Measurements from ENCODE around the gene TTC23.

The TTC23 gene

DNA sequence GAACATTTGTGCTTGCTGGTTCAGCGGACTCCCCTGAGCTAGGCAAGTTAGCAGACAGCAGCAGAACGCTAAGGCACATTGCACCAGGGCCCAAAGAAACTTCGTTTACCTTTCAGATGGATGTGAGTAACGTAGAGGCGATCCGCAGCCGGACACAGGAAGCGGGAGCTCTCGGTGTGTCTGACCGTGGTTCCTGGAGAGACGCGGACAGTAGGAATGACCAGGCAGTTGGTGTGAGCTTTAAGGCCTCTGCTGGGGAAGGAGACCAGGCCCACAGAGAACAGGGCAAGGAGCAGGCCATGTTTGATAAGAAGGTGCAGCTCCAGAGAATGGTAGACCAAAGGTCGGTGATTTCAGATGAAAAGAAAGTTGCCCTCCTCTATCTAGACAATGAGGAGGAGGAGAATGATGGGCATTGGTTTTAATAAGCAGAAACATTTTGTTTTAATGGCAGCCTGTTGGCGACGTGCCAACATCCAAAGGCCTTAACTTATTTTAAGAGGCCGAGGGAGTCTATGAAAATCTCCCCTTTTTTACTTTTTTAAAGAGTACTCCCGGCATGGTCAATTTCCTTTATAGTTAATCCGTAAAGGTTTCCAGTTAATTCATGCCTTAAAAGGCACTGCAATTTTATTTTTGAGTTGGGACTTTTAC lies 116.6 kb downstream of the TTC23 start:
- no peak for DNase-seq

DNA sequence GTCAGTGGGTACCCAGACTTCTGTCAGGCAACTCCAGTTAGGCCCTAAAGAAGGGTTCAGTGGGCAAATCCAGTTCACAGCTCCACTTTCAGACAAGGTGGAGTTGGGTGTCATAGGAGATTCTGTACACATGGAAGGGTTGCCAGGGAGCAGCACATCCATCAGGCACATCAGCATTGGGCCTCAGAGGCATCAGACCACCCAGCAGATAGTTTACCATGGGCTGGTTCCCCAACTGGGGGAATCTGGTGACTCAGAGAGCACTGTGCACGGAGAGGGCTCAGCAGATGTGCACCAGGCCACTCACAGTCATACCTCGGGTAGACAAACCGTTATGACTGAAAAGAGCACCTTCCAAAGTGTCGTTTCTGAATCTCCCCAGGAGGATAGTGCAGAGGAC lies 117.3 kb downstream of the TTC23 start:
- DNase-seq = no peak

- no peak for DNase-seq
Observed at GRCh38 chr15:99131441-99132023, 117.8 kb downstream of the TTC23 start.

DNA sequence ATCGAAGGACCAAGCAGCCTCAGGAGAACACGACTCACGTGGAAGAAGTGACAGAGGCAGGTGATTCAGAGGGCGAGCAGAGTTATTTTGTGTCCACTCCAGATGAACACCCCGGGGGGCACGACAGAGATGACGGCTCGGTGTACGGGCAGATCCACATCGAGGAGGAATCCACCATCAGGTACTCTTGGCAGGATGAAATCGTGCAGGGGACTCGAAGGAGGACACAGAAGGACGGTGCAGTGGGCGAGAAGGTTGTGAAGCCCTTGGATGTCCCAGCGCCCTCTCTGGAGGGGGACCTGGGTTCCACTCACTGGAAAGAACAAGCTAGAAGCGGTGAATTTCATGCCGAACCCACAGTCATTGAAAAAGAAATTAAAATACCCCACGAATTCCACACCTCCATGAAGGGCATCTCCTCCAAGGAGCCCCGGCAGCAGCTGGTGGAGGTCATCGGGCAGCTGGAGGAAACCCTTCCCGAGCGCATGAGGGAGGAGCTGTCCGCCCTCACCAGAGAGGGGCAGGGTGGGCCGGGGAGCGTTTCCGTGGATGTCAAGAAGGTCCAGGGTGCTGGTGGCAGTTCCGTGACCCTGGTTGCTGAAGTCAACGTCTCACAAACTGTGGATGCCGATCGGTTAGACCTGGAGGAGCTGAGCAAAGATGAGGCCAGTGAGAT lies 118.5 kb downstream of the TTC23 start:
- DNase-seq = no peak

GRCh38 chr15:99130314-99130713 lies 119.1 kb downstream of the TTC23 start:
- no peak for DNase-seq

GRCh38 chr15:99129644-99130043 lies 119.7 kb downstream of the TTC23 start:
- DNase-seq = no peak

GRCh38 chr15:99128411-99128810 lies 121.0 kb downstream of the TTC23 start:
- no peak for DNase-seq

GRCh38 chr15:99127773-99128172 lies 121.6 kb downstream of the TTC23 start:
- no peak for DNase-seq

DNA sequence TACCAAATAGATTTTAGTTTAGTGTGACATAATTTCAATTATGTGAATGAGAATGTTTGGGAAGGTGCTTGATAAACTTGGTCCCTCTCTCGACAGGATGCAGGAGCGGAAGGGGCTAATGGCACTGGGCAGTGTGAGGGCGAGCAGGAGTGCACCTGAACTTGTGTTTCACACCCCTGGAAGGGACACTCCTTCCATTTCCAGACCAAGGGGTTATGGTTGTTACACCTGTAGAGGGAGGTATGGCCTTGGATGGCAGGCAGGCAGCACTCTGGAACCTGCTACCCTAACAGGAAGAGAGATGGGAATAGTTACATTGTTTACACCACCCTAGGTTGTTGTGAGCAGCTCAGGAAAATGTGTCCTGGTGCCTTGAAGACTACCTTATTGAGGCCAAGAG lies 122.5 kb downstream of the TTC23 start:
- DNase-seq = no peak

DNA sequence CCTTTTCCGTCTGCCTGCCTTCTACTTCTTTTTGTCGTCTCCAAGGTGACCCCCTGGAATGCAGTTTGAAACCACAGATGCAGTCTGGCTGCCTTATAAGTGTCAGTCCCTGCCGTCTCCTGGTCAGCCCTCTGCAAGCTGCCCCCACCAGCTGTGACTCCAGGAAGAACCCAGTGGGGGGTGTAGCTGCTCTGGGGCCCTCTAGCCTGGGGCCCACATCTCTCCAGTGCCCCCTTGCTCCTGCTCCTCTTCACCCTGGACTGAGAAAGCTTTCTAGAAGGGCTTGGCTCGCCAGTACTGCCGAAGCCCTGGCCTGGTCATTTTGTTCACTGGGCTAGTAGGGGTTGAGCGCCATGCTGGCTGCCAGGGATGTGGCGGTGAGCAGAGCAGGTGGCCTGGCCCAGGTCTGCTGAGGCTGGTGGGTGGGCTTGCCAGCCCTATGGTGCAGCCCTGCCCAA lies 123.2 kb downstream of the TTC23 start:
- no peak for DNase-seq

GRCh38 chr15:99125061-99125891 lies 124.1 kb downstream of the TTC23 start:
- no peak for DNase-seq

- DNase-seq = no peak
Observed at GRCh38 chr15:99124641-99125040, 124.7 kb downstream of the TTC23 start.

DNA sequence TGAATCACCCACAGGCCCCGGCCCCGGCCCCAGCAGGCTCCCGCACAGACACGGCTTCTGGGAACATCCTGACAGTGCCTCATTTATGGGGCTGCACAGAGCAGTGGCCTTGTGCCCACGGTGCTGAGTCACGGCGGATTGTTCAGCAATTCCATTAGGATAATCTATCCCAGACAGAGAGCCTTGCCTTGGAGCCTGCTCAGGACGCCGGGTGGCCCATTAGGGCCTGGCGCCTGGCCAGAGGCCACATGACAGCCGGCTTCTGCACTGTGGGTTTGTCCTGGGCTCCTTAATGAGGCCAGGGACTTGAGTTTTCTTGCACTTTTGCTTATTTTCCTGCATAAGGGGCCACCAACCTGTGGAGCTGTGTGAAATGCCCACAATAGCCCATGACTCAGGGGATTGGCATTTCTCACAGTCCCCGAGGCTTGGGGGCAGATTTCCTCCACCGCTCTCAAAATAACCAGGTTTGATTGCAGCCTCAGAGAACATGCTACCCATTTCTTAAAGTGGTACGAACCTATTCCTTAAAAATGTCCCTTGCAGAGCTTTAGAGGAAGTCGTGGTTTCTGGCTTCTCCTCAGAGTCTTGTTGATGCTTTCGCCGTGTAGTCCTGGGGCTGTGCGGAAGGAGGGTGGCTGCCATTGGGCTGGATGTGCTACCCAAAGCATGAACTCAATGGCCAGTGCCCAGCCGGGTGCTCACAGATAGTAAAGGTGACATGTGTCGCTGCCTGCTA lies 125.5 kb downstream of the TTC23 start:
- no peak for DNase-seq

GRCh38 chr15:99122831-99123712 lies 126.3 kb downstream of the TTC23 start:
- DNase-seq = no peak

DNA sequence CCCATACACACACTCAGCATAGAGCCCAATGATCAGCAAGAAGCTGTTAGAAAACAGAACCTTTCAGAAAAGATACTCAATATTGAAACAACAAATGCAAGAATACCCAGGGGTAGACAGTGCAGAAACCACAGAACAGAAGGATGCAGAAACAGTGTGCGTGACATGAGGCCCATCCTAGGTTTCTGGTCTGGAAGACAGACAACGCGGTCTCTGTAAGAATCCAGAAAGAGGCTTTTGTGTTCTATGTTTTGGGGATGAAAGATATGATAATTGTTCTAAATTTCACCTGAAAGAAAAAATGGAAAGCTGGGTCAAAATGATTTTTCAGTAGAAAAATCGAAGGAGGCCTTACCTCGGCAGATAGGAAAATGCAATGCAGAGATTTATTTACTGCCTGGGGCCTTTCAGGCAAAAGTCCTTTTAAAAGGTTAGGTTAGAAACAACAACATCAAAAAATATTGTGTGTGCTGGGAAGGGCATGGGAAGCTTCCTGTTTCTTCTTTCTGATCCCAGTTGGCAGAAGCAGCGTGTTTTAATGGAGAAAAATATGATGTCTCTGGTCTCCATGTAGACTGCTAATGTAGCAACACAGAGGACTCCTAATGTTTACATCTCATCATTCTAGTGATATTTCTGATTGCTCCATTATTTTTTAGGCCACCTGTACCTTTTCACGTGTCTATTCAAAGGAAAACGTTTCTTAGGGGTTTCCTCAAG lies 127.5 kb downstream of the TTC23 start:
- no peak for DNase-seq

GRCh38 chr15:99121207-99121606 lies 128.2 kb downstream of the TTC23 start:
- DNase-seq = no peak

- DNase-seq = no peak
Observed at GRCh38 chr15:99120050-99120777, 129.2 kb downstream of the TTC23 start.

- no peak for DNase-seq
Observed at GRCh38 chr15:99118801-99119546, 130.4 kb downstream of the TTC23 start.

- DNase-seq = no peak
Observed at GRCh38 chr15:99118258-99118632, 131.1 kb downstream of the TTC23 start.
